HG02884 (cell line): ENCODE measurements around the gene NFKBIB.

ENCODE experiments used
- ATAC-seq: cut with Tn5 transposase; IDR thresholded peaks from one replicate; pipeline ENCODE4 v1.9.1; 2021; ENCODE audit warnings: mild to moderate bottlenecking, moderate library complexity; ENCODE audit not compliant: unreplicated experiment

The NFKBIB gene

DNA sequence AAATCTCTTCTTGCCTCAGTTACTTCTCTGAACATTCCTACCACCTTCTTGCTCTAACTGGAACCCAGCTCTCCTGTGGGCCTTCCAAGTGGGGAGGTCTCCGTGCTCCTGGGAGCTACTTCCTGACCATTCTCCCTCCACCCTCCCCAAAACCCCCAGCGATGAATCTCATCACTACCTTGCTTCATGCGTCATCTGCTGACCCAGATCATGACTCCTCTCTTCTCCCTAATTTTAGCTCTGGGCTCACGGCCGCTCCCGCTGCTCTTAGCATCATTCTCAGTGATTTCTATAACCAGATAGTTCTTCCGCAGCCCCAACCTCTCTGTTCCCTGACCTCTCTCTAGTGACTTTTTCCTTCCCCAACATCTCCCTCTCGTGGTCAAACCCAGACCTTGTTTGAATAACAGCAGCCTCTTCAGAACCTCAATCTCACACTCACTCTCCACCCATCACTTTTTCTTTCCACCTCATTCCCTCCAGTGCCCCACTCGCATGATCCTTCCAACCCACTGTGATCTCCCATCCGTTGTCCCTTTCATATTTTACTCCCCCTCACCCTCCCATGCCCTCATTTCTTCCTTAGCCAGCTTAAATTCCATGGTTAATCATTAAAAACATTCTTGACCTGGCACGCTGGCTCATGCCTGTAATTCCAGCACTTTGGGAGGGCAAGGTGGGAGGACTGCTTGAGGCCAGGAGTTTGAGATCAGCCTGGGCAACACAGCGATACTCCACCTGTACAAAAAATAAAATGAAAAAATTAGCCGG, 52.8 kb downstream of the NFKBIB start:
- no peak for ATAC-seq

DNA sequence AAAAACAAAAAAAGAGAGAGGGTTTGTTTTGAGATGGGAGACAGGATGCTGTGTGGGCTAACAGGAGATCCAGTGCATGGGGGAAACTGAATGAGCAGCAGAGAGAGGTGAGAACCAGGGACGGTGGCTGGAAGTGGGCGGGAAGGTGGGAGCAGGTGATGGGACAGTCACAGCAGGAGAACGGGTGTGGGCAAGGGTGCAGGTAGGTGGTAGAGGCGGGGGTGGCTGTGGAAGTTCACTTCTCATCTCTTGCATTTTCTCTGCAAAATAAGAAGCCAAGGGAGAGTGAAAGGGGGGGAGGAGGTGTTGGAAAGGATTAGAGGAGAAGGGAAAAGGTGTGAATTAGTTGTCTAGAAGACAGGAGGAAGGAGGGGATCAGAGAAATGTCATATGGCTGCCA, 53.9 kb downstream of the NFKBIB start:
- no peak for ATAC-seq

DNA sequence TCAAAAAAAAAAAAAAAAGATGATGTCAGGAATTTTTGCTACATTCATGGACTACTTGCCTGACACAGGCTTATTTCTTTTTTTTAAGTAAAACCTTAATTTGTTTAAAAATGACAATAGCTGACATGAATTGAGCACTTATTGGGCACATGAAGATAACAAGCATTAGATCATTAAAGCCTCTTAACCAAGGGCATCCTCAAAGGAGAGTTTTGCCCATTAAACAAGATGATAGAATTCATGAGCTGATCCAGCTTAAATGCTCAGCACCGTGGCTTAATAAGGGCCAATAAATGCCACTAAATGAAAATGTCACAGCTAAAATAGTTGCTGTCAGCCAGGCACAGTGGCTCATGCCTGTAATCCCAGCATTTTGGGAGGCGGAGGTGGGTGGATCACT, 56.5 kb downstream of the NFKBIB start:
- no peak for ATAC-seq

DNA sequence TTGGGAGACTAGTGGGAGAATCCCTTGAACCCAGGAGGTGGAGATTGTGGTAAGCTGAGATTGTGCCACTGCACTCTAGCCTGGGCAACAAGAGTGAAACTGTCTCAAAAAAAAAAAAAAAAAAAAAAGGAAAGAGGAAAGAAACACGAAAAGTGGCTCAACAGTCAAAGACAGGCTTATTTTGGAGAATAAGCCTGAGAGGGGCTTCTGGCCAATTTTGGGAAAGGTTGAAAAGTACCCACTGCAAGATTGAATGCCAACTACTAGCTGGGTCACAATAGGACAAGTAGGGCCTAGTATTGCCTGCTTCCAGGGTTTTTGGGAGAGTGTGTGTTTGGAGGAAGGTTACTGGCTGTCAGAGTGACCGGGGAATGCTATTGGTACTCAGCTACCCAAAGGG, 58.5 kb downstream of the NFKBIB start:
- no peak for ATAC-seq
